ENCODE results near the gene APOLD1.
A peak's percentile ranks its signal among the peaks of the same experiment; 100 is the strongest.
"Not testable (repeated sequence)": the region's sequence is repeated elsewhere in the genome, so short reads cannot be mapped to it uniquely, and the experiment has no call there.

APOLD1 gene, protein sequence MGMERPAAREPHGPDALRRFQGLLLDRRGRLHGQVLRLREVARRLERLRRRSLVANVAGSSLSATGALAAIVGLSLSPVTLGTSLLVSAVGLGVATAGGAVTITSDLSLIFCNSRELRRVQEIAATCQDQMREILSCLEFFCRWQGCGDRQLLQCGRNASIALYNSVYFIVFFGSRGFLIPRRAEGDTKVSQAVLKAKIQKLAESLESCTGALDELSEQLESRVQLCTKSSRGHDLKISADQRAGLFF

DNA sequence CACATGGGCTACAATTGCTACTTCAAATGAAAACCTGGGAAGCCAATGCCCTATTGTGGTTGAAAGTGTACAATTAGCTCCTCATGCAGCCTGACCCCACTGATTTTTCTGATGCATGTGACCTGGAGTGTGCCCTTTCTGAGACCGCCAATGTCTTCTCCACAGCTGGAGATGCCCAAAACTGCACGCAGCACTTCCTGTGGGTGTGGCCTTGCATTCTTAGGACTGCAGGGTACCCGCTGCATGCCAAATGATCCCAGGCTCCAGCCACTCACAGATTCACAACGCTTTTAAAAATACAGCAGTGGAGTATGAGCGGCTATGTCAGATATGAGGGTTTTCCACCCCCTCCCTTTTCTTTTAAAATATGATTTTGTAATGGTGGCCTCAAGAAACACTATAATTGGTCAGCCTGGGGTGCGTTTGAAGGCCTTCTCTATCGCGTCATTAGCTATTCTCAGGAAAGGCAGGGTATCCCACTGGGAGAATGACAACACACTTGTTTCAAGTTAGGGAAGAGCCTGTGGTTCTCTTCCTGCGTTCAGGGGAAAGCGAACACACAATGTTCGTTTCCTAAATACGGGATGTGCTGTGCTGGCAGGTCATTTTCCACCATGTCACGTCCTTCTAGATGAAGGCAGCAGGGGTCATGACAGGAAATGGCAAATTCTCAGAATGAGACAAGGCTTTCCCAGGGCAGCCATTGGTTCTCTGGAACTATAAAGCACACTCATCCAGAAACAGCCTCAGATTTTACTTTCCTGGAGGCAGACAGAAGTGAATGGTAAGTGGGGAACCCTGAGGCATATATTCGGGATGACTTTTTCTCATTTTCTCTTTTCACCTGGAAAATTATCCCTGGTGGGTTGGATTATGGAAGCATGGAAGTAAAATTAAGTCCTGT, at the start of gene APOLD1:
APOLD1 (plus strand) TSS at position 749 of the 904 bp plus-strand sequence; CDS start at position 782, 33 bp downstream.
- no peak for DNase-seq (ENCODE audit: low read depth in 2 of 2)

- DNase-seq (ENCODE audit: low read depth in 2 of 2), result peak in 1 of 2 experiments; percentile 21
Measured at GRCh38 chr12:12736759-12737676, 48.4 kb upstream of the APOLD1 start.

GRCh38 chr12:12738152-12738551, 47.3 kb upstream of the APOLD1 start:
- not testable (repeated sequence) for DNase-seq (ENCODE audit: low read depth in 2 of 2)

GRCh38 chr12:12741660-12742059, 43.8 kb upstream of the APOLD1 start:
- no peak for DNase-seq (ENCODE audit: low read depth in 2 of 2)

DNA sequence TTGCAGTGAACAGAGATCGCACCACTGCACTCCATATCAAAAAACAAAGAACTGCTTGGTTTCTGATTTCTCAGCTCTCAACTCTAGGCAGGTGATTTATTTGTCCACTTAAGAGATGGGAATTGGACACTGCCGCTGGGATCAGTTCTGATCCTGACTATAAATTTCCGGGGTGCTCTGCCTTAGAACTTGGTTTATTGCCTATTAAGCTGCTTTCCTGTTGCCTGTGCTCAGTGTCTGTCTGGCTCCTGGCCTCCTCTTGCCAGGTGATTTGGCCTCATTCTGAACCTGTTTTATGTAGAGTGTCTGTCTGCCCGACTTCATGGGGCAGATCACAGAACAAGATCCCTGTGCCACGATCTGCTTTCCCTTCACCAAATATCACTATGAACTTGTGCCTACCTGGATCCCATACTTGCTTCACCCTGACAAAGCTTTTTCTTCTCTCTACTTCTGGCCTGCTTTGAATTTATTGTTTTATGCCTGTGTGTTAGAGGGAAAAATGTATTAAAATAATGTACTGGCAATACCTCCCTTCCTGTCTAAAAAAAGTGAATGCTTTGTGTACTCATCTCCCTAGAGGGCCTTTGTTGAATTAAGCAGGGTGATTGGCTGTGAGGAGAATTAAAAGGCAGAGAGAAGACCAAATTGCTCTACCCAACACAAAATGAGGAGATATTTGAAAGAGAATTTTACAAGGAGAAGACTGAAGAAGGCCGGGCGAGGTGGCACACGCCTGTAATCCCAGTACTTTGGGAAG, 40.7 kb upstream of the APOLD1 start:
- DNase-seq (ENCODE audit: low read depth in 2 of 2), result no peak

GRCh38 chr12:12745576-12746211, 39.8 kb upstream of the APOLD1 start:
- DNase-seq (ENCODE audit: low read depth in 2 of 2), result no peak

GRCh38 chr12:12747278-12747677, 38.2 kb upstream of the APOLD1 start:
- DNase-seq (ENCODE audit: low read depth in 2 of 2), result no peak

GRCh38 chr12:12748044-12748443, 37.4 kb upstream of the APOLD1 start:
- no peak for DNase-seq (ENCODE audit: low read depth in 2 of 2)

DNA sequence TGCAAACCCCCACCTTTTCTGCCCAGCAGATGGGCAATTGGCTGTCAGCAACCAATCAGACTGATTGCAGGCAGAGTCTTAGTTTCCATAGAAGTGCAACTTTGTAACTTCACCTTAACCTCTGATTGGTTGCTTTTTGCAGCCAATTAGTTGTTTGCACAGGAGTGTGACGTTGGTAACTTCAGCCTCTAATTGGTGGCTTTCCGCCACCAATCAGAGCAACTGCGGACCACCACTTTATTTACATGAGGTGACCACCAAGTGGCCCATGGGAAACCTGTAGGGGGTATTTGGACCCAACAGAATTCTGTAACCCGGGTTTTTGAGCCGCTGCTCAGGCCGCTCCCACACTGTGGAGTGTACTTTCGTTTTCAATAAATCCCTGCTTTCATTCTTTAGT, 36.0 kb upstream of the APOLD1 start:
- DNase-seq (ENCODE audit: low read depth in 2 of 2), result no peak

DNA sequence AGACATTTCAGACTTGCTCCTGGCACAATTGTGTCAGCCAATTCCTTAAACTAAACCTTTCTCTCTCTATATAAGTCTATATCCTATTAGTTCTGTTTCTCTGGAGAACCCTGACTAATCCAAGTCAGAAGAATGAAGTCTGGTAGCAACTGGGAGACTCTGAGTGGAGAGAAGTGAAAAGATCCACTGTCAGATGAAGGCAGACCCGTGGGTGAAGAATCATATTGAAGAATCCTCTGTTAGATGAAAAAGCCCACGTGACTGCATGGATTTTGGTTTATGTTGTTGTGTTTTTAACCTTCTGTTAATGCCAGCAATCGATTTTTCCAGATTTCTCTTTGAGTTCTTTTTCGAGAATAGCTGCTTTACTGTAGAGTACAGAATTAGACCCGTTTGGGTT, 29.5 kb upstream of the APOLD1 start:
- DNase-seq (ENCODE audit: low read depth in 2 of 2), result no peak

DNA sequence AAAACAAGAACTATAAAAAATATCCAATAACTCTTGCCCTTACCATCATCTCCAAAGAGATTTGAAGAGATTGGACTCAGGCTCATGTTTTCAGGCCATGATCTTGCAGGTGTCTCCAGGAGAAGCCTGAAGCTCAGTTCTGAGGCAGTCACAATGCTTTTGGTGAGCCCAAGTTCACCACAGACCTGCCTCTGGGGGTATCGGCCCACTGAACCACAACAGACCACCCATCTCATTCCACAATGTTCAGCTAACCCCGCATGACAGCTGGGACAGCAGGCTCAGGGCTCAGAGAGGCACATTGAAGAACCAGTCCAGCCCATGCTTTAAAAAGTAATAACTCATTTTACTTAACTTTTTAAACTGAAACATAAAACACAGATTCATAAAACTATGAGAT, 28.3 kb upstream of the APOLD1 start:
- no peak for DNase-seq (ENCODE audit: low read depth in 2 of 2)

- no peak for DNase-seq (ENCODE audit: low read depth in 2 of 2)
Measured at GRCh38 chr12:12759234-12759915, 26.1 kb upstream of the APOLD1 start.

- no peak for DNase-seq (ENCODE audit: low read depth in 2 of 2)
Measured at GRCh38 chr12:12764824-12765223, 20.6 kb upstream of the APOLD1 start.

GRCh38 chr12:12770262-12770661, 15.2 kb upstream of the APOLD1 start:
- DNase-seq (ENCODE audit: low read depth in 2 of 2), result no peak

GRCh38 chr12:12774791-12775190, 10.7 kb upstream of the APOLD1 start:
- DNase-seq (ENCODE audit: low read depth in 2 of 2), result no peak

DNA sequence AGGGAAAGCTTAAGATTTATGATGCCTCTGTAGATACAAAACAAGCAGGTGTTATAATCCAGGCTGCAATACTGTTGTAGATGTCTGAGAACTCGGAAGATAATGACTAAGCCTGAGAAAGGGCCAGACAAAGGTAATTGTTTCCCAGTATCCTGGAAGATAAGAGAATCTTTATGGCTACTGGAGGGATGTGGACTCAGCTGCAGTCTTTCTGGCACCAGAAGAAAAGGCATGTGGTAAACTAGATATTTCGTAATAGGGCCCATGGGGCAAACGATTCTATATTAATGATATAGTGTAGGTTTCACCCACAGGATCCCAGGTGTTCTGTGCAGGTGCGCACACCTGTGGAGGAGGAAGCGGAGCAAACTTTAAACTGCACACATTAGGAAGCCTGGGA, 9.2 kb upstream of the APOLD1 start:
- DNase-seq (ENCODE audit: low read depth in 2 of 2), result no peak

- DNase-seq (ENCODE audit: low read depth in 2 of 2), result no peak
Measured at GRCh38 chr12:12777092-12777491, 8.4 kb upstream of the APOLD1 start.

GRCh38 chr12:12779007-12779406, 6.5 kb upstream of the APOLD1 start:
- no peak for DNase-seq (ENCODE audit: low read depth in 2 of 2)

GRCh38 chr12:12779529-12779928, 5.9 kb upstream of the APOLD1 start:
- peak; percentile 55 to 59 for DNase-seq (ENCODE audit: low read depth in 2 of 2)

GRCh38 chr12:12784116-12784515, 1.3 kb upstream of the APOLD1 start:
- DNase-seq (ENCODE audit: low read depth in 2 of 2), result no peak
